WTC11 (cell line): ENCODE results near the gene RASIP1.

ENCODE experiments used
- CTCF ChIP-seq: fragments of 200-600 bp; IDR thresholded peaks from 2 replicates; pipeline ENCODE4 v1.8.0; 2022; ENCODE audit warnings: antibody characterized with exemption
- PREB ChIP-seq: sonication (generic); formaldehyde crosslinking; IDR thresholded peaks from 2 replicates; pipeline ENCODE4 v1.8.1; 2022; ENCODE audit warnings: mild to moderate bottlenecking, missing genetic modification reagents, moderate library complexity, borderline replicate concordance
- SP1 ChIP-seq: sonication (generic); formaldehyde crosslinking; conservative IDR thresholded peaks from 2 replicates; pipeline ENCODE4 v1.8.1; 2022; ENCODE audit warnings: missing genetic modification reagents
- STAT6 ChIP-seq: sonication (generic); formaldehyde crosslinking; conservative IDR thresholded peaks from 2 replicates; pipeline ENCODE4 v1.8.1; 2023; ENCODE audit warnings: mild to moderate bottlenecking, low read depth, missing genetic modification reagents, moderate library complexity
- USF1 ChIP-seq: sonication (generic); formaldehyde crosslinking; IDR thresholded peaks from 2 replicates; pipeline ENCODE4 v1.8.0; 2022; ENCODE audit warnings: mild to moderate bottlenecking, missing genetic modification reagents
- ZBTB43 ChIP-seq: sonication (generic); formaldehyde crosslinking; IDR thresholded peaks from 2 replicates; pipeline ENCODE4 v1.8.1; 2023; ENCODE audit warnings: mild to moderate bottlenecking, missing genetic modification reagents
- ZNF121 ChIP-seq: sonication (generic); formaldehyde crosslinking; IDR thresholded peaks from 2 replicates; pipeline ENCODE4 v1.8.0; 2023; ENCODE audit warnings: missing genetic modification reagents
- ZNF281 ChIP-seq: sonication (generic); formaldehyde crosslinking; IDR thresholded peaks from 2 replicates; pipeline ENCODE4 v1.8.0; 2023; ENCODE audit warnings: mild to moderate bottlenecking, missing genetic modification reagents
- ZSCAN18 ChIP-seq: fragments of 250-450 bp; sonication (Bioruptor Pico); IDR thresholded peaks from 2 replicates; pipeline ENCODE4 v2.1.2; 2022; ENCODE audit warnings: mild to moderate bottlenecking, moderate library complexity

- no peak for TF ChIP-seq CTCF
- TF ChIP-seq ZSCAN18 (CRISPR knock-in tag) = no peak
- no peak for TF ChIP-seq USF1 (CRISPR knock-in tag)
- TF ChIP-seq ZNF121 (CRISPR knock-in tag) = no peak
- peak; percentile 93 for TF ChIP-seq SP1 (CRISPR knock-in tag)
- TF ChIP-seq ZBTB43 (CRISPR knock-in tag) = no peak
- no peak for TF ChIP-seq ZNF281 (CRISPR knock-in tag)
- no peak for TF ChIP-seq STAT6 (CRISPR knock-in tag)
- no peak for TF ChIP-seq PREB (CRISPR knock-in tag)
Measured at GRCh38 chr19:48738557-48739403, 1.6 kb downstream of the RASIP1 start.
